NCI-H1417 (cell line): ENCODE measurements around the gene KLHL17.
"Not testable (repeated sequence)": the region's sequence is repeated elsewhere in the genome, so short reads cannot be mapped to it uniquely, and the experiment has no call there.

Experiments
- DNase-seq, 3 experiments: peaks; one replicate each; lab custom pipeline; 2025; lab: John Stamatoyannopoulos, UW

The KLHL17 gene

GRCh38 chr1:967466-968343 lies 7.3 kb downstream of the KLHL17 start:
- DNase-seq, result no peak

- DNase-seq, result no peak
These were observed 9.0 kb downstream of the KLHL17 start for GRCh38 chr1:969260-969855.

- no peak for DNase-seq
These were observed 10.0 kb downstream of the KLHL17 start for GRCh38 chr1:970242-970972.

GRCh38 chr1:970973-971730 lies 10.8 kb downstream of the KLHL17 start:
- peak in 1 of 3 experiments; percentile 11 for DNase-seq

GRCh38 chr1:971751-972506 lies 11.5 kb downstream of the KLHL17 start:
- no peak for DNase-seq

GRCh38 chr1:972726-973458 lies 12.5 kb downstream of the KLHL17 start:
- no peak for DNase-seq

GRCh38 chr1:973459-974292 lies 13.3 kb downstream of the KLHL17 start:
- DNase-seq, result no peak

- no peak for DNase-seq
These were observed 13.9 kb downstream of the KLHL17 start for GRCh38 chr1:974293-974640.

- no peak for DNase-seq
These were observed 14.4 kb downstream of the KLHL17 start for GRCh38 chr1:974687-975328.

- DNase-seq, result no peak
These were observed 15.0 kb downstream of the KLHL17 start for GRCh38 chr1:975365-975764.

GRCh38 chr1:975896-976683 lies 15.7 kb downstream of the KLHL17 start:
- DNase-seq, result peak; percentile 78 to 83 (median 80)

GRCh38 chr1:976791-977190 lies 16.4 kb downstream of the KLHL17 start:
- not testable (repeated sequence) for DNase-seq

- DNase-seq, result no peak
These were observed 17.9 kb downstream of the KLHL17 start for GRCh38 chr1:978069-978834.

- no peak for DNase-seq
These were observed 18.7 kb downstream of the KLHL17 start for GRCh38 chr1:978835-979743.

GRCh38 chr1:979744-980072 lies 19.3 kb downstream of the KLHL17 start:
- no peak for DNase-seq

GRCh38 chr1:980137-980571 lies 19.8 kb downstream of the KLHL17 start:
- DNase-seq, result no peak
